ENCODE results near the gene NRG3.

Gene NRG3

GRCh38 chr10:82358486-82359099 lies 483.6 kb downstream of the NRG3 start:
- no peak for TF ChIP-seq CTCF (IDR thresholded peaks at IDR 0.05; ENCODE audit: low read depth, low read length, missing control alignments)
- no peak for DNase-seq (ENCODE audit: low read depth)
- no peak overlapping the region for H3K4me3 ChIP-seq (ENCODE audit: low read depth, low read length)

GRCh38 chr10:82361256-82361655 lies 486.3 kb downstream of the NRG3 start:
- no peak for TF ChIP-seq CTCF (IDR thresholded peaks at IDR 0.05; ENCODE audit: low read depth, low read length, missing control alignments)
- no peak overlapping the region for H3K4me3 ChIP-seq (ENCODE audit: low read depth, low read length)
- DNase-seq (ENCODE audit: low read depth), result no peak

GRCh38 chr10:82377608-82378007 lies 502.6 kb downstream of the NRG3 start:
- no peak for TF ChIP-seq CTCF (IDR thresholded peaks at IDR 0.05; ENCODE audit: low read depth, low read length, missing control alignments)
- DNase-seq (ENCODE audit: low read depth), result no peak
- H3K4me3 ChIP-seq (ENCODE audit: low read depth, low read length), result no peak overlapping the region

- H3K4me3 ChIP-seq (ENCODE audit: low read depth, low read length), result no peak overlapping the region
- DNase-seq (ENCODE audit: low read depth), result no peak
- no peak for TF ChIP-seq CTCF (IDR thresholded peaks at IDR 0.05; ENCODE audit: low read depth, low read length, missing control alignments)
Measured at GRCh38 chr10:82378146-82378545, 503.2 kb downstream of the NRG3 start.

GRCh38 chr10:82383350-82383749 lies 508.4 kb downstream of the NRG3 start:
- no peak for DNase-seq (ENCODE audit: low read depth)
- TF ChIP-seq CTCF (IDR thresholded peaks at IDR 0.05; ENCODE audit: low read depth, low read length, missing control alignments), result no peak
- H3K4me3 ChIP-seq (ENCODE audit: low read depth, low read length), result no peak overlapping the region

- H3K4me3 ChIP-seq (ENCODE audit: low read depth, low read length), result no peak overlapping the region
- no peak for DNase-seq (ENCODE audit: low read depth)
- TF ChIP-seq CTCF (IDR thresholded peaks at IDR 0.05; ENCODE audit: low read depth, low read length, missing control alignments), result no peak
Measured at GRCh38 chr10:82390866-82391658, 516.1 kb downstream of the NRG3 start.

Data from GM12864 (cell line).